Gastroesophageal sphincter (tissue), 4 donors: Measurements from ENCODE around the gene EVC. TPM values are rescaled to one million over a fixed set of nuclear protein-coding genes. Genes with fewer than 3 reads are reported as not detected.

Source experiments
- ATAC-seq: fragments of 150-250 bp; one replicate; pipeline ENCODE4 v1.9.1; 2016; ENCODE audit warnings: mild to moderate bottlenecking, moderate library complexity
- H3K27ac ChIP-seq, 4 donors: fragments of 200-600 bp; sonication (generic) in 3 of 4; 1 replicate in 3 of 4; 2 replicates in 1 of 4; pipeline ENCODE4 v1.5.1; 2016 to 2019
- H3K27me3 ChIP-seq: fragments of 200-600 bp; sonication (generic); one replicate; pipeline ENCODE4 v1.5.1; 2019
- H3K36me3 ChIP-seq, 2 donors: fragments of 200-600 bp; sonication (generic); one replicate each; pipeline ENCODE4 v1.5.1; 2019; ENCODE audit warnings: control low read depth in 1 of 2
- H3K4me1 ChIP-seq, 3 donors: fragments of 200-600 bp; sonication (generic); 1 replicate in 2 of 3; 2 replicates in 1 of 3; pipeline ENCODE4 v1.5.1; 2016 to 2019; ENCODE audit warnings: control low read depth in 2 of 3
- H3K4me3 ChIP-seq, 2 donors: fragments of 200-600 bp; sonication (generic); one replicate each; pipeline ENCODE4 v1.5.1; 2019; ENCODE audit warnings: mild to moderate bottlenecking in 1 of 2, moderate library complexity in 1 of 2
- H3K9me3 ChIP-seq, 3 donors: fragments of 200-600 bp; sonication (generic); one replicate each; pipeline ENCODE4 v1.5.1; 2017 to 2019; ENCODE audit warnings: control low read depth in 2 of 3
- EP300 ChIP-seq: sonication (generic); formaldehyde crosslinking; IDR thresholded peaks from one replicate; pipeline ENCODE4 v1.6.1; 2017; ENCODE audit warnings: antibody characterized with exemption, mild to moderate bottlenecking
- POLR2A ChIP-seq, 2 donors: fragments of 450-650 bp; IDR thresholded peaks; one replicate each; pipeline ENCODE4 v1.6.1; 2017; ENCODE audit warnings: antibody characterized with exemption in 2 of 2, mild to moderate bottlenecking in 2 of 2, moderate library complexity in 1 of 2
- POLR2AphosphoS5 ChIP-seq: sonication (generic); formaldehyde crosslinking; IDR thresholded peaks from one replicate; pipeline ENCODE4 v1.6.1; 2017; ENCODE audit warnings: antibody characterized with exemption
- WGBS, 2 donors: methylation state at CpG; one replicate each; pipeline ENCODE4 v1.1.5; 2018; ENCODE audit warnings: low coverage in 1 of 2; 5-methylcytosine and 5-hydroxymethylcytosine counted together
- total RNA-seq, 4 donors: library from RNA; depleted of rRNA; stranded (reverse); fragments of >200 nt; gene quantifications; one replicate each; pipeline ENCODE4 v1.1.0, GENCODE V29; 2016
- TF ChIP-seq, protein P1 (sequence below), 4 experiments: fragments of 200-600 bp in 2 of 4; fragments of 450-650 bp in 2 of 4; sonication (generic) in 1 of 4; IDR thresholded peaks; one replicate each; pipeline ENCODE4 v1.5.1; 2017 to 2019; ENCODE audit warnings: antibody characterized with exemption in 4 of 4, mild to moderate bottlenecking in 2 of 4, moderate library complexity in 2 of 4

EVC gene
- total RNA-seq, 4 donors from 2014 or later = 17.8 to 53.7 (median 38.1) TPM

DNA sequence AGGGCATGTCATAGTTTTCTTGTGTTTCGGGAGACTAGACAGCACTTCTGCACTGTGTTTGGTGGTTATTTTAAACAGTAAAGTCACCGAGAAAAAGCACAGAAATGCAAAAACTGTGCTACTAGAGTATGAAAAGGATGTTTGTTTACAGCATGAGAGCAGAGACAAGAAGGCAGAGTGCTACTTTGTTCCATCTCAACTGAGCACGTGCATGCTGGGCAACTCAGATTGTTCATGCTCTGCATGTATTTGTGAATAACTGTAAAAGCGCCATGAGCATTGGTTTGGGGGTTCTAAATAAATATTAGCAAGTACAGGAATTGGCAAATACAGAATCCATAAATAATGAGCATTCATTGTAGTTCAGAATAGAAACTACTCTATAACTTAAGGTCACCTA lies 7.4 kb downstream of the EVC start:
- ATAC-seq = no peak
- peaks cover 0 to 18% (median 0%) of the 10 kb centered on the region in 3 donors for H3K4me1 ChIP-seq
- H3K4me3 ChIP-seq = no peak overlapping the region
- H3K27me3 ChIP-seq = no peaks in the 10 kb centered on the region
- TF ChIP-seq EP300 = no peak
- TF ChIP-seq, protein P1, sequence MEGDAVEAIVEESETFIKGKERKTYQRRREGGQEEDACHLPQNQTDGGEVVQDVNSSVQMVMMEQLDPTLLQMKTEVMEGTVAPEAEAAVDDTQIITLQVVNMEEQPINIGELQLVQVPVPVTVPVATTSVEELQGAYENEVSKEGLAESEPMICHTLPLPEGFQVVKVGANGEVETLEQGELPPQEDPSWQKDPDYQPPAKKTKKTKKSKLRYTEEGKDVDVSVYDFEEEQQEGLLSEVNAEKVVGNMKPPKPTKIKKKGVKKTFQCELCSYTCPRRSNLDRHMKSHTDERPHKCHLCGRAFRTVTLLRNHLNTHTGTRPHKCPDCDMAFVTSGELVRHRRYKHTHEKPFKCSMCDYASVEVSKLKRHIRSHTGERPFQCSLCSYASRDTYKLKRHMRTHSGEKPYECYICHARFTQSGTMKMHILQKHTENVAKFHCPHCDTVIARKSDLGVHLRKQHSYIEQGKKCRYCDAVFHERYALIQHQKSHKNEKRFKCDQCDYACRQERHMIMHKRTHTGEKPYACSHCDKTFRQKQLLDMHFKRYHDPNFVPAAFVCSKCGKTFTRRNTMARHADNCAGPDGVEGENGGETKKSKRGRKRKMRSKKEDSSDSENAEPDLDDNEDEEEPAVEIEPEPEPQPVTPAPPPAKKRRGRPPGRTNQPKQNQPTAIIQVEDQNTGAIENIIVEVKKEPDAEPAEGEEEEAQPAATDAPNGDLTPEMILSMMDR (IDR thresholded peaks at IDR 0.05) = no peak
- no peak for TF ChIP-seq POLR2AphosphoS5
- TF ChIP-seq POLR2A (IDR thresholded peaks at IDR 0.05) = no peak
- no peak overlapping the region for H3K27ac ChIP-seq
- 60 to 68% methylated on average over 4 of the region's 4 CpGs for WGBS, 2 donors
- peaks cover 0 to 3% (median 0%) of the 10 kb centered on the region in 3 donors for H3K9me3 ChIP-seq
- peaks cover 0 to 44% of the 10 kb centered on the region in 2 donors for H3K36me3 ChIP-seq

DNA sequence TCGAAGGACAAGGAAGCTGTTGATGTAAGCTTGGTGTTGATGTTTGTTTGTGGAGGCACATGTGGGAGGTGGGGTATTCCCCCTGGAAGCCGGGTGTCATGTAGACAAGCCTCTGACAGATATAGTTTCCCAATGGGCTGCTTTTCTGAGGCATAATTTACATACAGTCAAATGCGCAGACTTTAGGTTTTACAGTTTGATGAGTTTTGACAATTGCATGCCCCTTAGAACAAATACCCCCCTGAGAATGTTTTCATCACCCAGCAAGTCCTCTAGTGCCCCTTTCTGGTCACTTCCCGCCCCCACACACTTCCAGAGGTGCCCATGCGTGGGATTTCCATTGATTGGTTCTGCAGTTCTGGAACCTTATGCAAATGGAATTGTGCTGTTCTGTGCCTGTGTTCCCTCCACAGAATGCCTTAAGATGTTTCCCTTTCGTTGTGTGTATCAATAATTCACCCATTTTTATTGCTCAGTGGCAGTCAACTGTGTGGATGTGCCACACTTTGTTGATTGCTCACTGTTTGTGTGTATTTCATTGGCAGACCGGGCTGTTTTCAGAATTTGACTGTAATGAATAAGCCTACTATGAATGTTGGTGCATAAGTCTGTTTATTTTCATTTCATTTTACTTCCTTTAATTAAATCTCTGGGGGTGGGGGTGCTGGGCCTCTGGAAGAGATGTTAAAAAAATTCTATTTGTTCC lies 8.5 kb downstream of the EVC start:
- H3K4me1 ChIP-seq = peaks cover 0 to 12% (median 0%) of the 10 kb centered on the region in 3 donors
- H3K4me3 ChIP-seq = no peak overlapping the region
- H3K27me3 ChIP-seq = no peaks in the 10 kb centered on the region
- H3K36me3 ChIP-seq = peaks cover 0 to 55% of the 10 kb centered on the region in 2 donors
- 81 to 90% methylated on average over 4 to 7 of the region's 7 CpGs for WGBS, 2 donors
- H3K9me3 ChIP-seq = peaks cover 0 to 3% (median 0%) of the 10 kb centered on the region in 3 donors
- ATAC-seq = no peak
- no peak overlapping the region for H3K27ac ChIP-seq
- TF ChIP-seq EP300 (no peak), POLR2AphosphoS5 (no peak), POLR2A (IDR thresholded peaks at IDR 0.05) (no peak)
- TF ChIP-seq, protein P1 (IDR thresholded peaks at IDR 0.05) = no peak

DNA sequence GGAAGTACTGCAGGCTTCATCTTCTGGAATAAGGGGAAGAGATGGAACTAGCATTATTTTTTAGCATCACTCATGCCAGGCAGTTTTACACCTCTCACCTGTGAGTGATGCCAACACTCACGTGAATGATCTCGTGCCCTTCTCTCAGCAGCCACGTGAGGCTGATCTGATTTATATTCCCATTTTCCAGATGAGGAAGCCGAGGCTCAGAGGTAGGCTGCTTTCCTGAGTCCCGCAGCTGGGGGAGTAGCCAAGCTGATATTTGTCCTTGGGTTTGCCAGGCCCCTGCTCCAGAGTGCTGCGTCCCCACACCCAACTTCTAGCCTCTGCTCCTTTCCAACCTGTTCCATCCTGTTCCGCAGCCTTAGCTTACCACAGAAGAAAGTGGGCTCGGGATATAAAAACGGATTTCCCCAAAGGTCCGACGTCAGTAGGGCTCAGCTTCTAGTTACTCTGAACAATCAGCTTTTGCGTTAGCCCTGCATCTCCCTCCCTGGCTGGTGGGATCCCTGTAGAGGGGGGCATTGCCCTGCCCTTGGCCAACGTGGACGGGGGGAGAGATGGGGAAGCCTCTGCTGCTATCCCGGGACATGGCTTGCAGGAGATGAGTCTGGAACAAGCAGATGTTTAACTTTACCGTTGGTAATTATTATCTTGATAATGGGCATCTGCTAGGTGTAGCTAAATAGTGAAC lies 9.3 kb downstream of the EVC start:
- WGBS, 2 donors = 84 to 92% methylated on average over 2 to 8 of the region's 16 CpGs
- TF ChIP-seq, protein P1 (IDR thresholded peaks at IDR 0.05) = no peak
- no peak for TF ChIP-seq EP300
- no peak for TF ChIP-seq POLR2A (IDR thresholded peaks at IDR 0.05)
- no peak for TF ChIP-seq POLR2AphosphoS5
- H3K27ac ChIP-seq = no peak overlapping the region
- no peak overlapping the region for H3K4me3 ChIP-seq
- H3K36me3 ChIP-seq = peaks cover 0 to 61% of the 10 kb centered on the region in 2 donors
- H3K4me1 ChIP-seq = peaks cover 0 to 12% (median 0%) of the 10 kb centered on the region in 3 donors
- H3K27me3 ChIP-seq = no peaks in the 10 kb centered on the region
- ATAC-seq = no peak
- peaks cover 0 to 2% (median 0%) of the 10 kb centered on the region in 3 donors for H3K9me3 ChIP-seq

DNA sequence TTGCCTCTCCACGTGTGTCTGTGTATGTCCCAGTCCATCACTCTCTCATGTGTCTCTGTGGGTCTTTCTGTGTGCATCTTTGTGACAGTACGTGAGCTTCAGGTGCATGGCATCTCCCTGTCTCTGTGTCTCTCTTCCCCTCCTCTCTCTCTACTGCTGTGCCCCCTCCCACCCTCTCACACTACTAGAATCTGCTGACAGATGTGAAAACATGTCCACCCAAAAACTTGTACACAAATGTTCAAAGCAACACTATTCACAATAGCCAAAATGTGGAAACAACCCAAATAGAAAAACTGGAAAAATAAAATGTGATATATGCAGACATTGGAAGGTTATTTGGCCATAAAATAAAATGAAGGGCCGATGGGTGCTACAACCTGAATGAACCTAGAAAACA lies 10.0 kb downstream of the EVC start:
- 82 to 100% methylated on average over 2 to 3 of the region's 3 CpGs for WGBS, 2 donors
- Histone ChIP-seq H3K27ac (no peak overlapping the region), H3K4me1 (peaks cover 0 to 12% (median 0%) of the 10 kb centered on the region in 3 donors), H3K36me3 (peaks cover 0 to 64% of the 10 kb centered on the region in 2 donors), H3K9me3 (no peaks in the 10 kb centered on the region), H3K27me3 (no peaks in the 10 kb centered on the region), H3K4me3 (no peak overlapping the region)
- TF ChIP-seq POLR2A (IDR thresholded peaks at IDR 0.05) (no peak), EP300 (no peak), POLR2AphosphoS5 (no peak)
- TF ChIP-seq, protein P1 (IDR thresholded peaks at IDR 0.05) = no peak
- ATAC-seq = no peak

DNA sequence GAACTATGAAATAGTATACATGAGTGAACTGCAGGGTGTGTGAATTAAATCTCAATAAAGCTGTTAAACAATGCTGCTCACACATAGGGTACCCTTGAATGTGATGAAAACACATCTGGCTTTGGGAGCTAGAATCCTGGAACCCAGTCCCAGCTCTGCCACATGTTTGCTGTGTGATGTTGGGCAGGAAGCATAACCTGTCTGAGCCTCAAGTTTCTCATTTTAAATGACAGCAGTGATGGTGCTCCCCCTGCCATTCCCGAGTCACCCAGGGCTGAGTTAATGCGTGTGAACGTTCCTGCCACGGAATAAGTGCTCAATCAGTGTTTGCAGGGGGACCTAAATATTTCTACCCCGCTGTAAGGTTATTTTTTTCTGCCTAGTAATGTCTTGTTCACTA lies 10.9 kb downstream of the EVC start:
- TF ChIP-seq POLR2A (IDR thresholded peaks at IDR 0.05) (no peak), EP300 (no peak), POLR2AphosphoS5 (no peak)
- TF ChIP-seq, protein P1 (IDR thresholded peaks at IDR 0.05) = no peak
- no peak overlapping the region for H3K27ac ChIP-seq
- no peak for ATAC-seq
- WGBS, 2 donors = 66 to 80% methylated on average over 3 to 5 of the region's 5 CpGs
- H3K36me3 ChIP-seq = peaks cover 0 to 68% of the 10 kb centered on the region in 2 donors
- no peaks in the 10 kb centered on the region for H3K9me3 ChIP-seq
- peaks cover 0 to 12% (median 0%) of the 10 kb centered on the region in 3 donors for H3K4me1 ChIP-seq
- no peaks in the 10 kb centered on the region for H3K27me3 ChIP-seq
- H3K4me3 ChIP-seq = no peak overlapping the region
